Measurements from ENCODE around the gene NBPF6.
"Not testable (repeated sequence)": the region's sequence is repeated elsewhere in the genome, so short reads cannot be mapped to it uniquely, and the experiment has no call there.

NBPF6 gene

DNA sequence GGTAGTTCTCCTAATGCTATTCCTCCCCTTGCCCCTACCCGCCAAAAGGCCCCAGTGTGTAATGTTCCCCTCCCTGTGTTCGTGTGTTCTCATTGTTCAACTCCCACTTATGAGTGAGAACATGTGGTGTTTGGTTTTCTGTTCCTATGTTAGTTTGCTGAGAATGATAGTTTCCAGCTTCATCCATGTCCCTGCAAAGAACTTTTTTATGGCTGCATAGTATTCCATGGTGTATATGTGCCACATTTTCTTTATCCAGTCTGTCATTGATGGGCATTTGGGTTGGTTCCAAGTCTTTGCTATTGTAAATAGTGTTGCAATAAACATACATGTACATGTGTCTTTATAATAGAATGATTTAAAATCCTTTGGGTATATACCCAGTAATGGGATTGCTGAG lies 63.8 kb downstream of the NBPF6 start:
- H3K4me1 ChIP-seq (ENCODE audit: control insufficient read depth, insufficient read depth, low read length, poor library complexity, severe bottlenecking); H3K27ac ChIP-seq (ENCODE audit: insufficient read depth, low read length, poor library complexity, severe bottlenecking); H3K4me3 ChIP-seq (ENCODE audit: insufficient read depth, low read depth, low read length, poor library complexity, severe bottlenecking); H3K9me3 ChIP-seq (ENCODE audit: control insufficient read depth, low read length); H3K36me3 ChIP-seq (ENCODE audit: control insufficient read depth, insufficient read depth, low read length); DNase-seq; H3K27me3 ChIP-seq (replicated peaks; ENCODE audit: control insufficient read depth, insufficient read depth, low read length, poor library complexity, severe bottlenecking): not testable (repeated sequence)

DNA sequence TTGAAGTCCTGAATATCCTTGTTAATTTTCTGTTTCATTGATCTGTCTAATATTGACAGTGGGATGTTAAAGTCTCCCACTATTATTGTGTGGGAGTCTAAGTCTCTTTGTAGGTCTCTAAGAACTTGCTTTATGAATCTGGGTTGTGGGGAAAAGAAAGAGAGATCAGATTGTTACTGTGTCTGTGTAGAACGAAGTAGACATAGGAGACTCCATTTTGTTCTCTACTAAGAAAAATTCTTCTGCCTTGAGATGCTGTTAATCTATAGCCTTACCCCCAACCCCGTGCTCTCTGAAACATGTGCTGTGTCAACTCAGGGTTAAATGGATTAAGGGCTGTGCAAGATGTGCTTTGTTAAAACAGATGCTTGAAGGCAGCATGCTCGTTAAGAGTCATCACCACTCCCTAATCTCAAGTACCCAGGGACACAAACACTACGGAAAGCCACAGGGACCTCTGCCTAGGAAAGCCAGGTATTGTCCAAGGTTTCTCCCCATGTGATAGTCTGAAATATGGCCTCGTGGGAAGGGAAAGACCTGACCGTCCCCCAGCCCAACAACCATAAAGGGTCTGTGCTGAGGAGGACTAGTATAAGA lies 67.3 kb downstream of the NBPF6 start:
- H3K4me3 ChIP-seq (ENCODE audit: insufficient read depth, low read depth, low read length, poor library complexity, severe bottlenecking); H3K36me3 ChIP-seq (ENCODE audit: control insufficient read depth, insufficient read depth, low read length); H3K27me3 ChIP-seq (replicated peaks; ENCODE audit: control insufficient read depth, insufficient read depth, low read length, poor library complexity, severe bottlenecking); H3K27ac ChIP-seq (ENCODE audit: insufficient read depth, low read length, poor library complexity, severe bottlenecking); H3K4me1 ChIP-seq (ENCODE audit: control insufficient read depth, insufficient read depth, low read length, poor library complexity, severe bottlenecking); H3K9me3 ChIP-seq (ENCODE audit: control insufficient read depth, low read length); DNase-seq: not testable (repeated sequence)

Data from effector memory CD4-positive, alpha-beta T cell (primary cell).